C4-2B (cell line): ENCODE results near the gene C11orf98.

ENCODE experiments used
- ZFX ChIP-seq: fragments of 450-650 bp; IDR thresholded peaks from 2 replicates; pipeline ENCODE4 v1.6.1; 2017
- TF ChIP-seq, protein P1 (sequence below): fragments of 450-650 bp; conservative IDR thresholded peaks from 2 replicates; pipeline ENCODE4 v1.5.1; 2017; ENCODE audit warnings: mild to moderate bottlenecking

DNA sequence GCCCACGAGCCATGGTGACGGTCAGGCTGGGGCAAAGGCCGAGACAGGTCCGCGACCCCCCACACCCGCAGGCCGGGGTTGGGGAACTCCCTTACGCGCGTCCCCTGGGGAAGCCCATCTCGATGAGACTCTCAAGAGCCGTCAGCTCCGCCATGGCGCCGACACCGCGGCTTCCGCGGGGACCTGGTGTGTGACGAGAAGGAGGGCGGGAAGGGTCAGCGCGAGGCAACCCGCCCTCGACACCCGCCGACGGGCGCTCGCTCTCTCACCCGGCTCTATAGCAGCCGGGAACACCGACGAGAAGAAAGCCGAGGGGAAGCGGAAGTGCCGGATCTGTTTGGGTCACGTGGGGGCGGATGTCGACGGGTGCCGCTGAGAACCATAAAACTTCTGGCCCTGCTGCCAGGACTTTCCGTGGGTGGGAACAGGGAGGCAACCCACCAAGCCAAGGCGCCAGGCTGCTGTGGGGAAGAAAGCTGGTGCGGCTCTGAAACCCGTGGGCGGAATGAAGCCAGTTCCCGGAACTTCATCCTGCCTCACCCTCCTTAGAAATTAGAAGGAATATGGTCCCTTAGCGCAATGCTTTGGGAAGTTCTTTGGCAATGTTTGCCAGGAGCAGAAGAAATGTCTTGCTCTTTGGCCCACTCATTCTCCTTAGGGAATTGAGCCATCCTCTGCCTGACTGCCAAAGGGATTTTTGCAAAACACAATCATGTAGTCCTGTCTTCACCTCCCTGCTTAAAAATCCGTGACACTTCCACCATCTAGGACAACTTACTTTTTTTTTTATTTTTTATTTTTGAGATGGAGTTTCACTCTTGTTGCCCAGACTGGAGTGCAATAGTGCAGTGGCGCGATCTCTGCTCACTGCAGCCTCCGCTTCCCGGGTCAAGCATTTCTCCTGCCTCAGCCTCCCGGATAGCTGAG is 14.0 kb upstream of the C11orf98 start, which contains the start of gene UBXN1:
- TF ChIP-seq, protein P1, sequence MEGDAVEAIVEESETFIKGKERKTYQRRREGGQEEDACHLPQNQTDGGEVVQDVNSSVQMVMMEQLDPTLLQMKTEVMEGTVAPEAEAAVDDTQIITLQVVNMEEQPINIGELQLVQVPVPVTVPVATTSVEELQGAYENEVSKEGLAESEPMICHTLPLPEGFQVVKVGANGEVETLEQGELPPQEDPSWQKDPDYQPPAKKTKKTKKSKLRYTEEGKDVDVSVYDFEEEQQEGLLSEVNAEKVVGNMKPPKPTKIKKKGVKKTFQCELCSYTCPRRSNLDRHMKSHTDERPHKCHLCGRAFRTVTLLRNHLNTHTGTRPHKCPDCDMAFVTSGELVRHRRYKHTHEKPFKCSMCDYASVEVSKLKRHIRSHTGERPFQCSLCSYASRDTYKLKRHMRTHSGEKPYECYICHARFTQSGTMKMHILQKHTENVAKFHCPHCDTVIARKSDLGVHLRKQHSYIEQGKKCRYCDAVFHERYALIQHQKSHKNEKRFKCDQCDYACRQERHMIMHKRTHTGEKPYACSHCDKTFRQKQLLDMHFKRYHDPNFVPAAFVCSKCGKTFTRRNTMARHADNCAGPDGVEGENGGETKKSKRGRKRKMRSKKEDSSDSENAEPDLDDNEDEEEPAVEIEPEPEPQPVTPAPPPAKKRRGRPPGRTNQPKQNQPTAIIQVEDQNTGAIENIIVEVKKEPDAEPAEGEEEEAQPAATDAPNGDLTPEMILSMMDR, result no peak
- no peak for TF ChIP-seq ZFX
